Endodermal cell (in vitro differentiated cells): ENCODE measurements around the gene ADAM19. TPM values are rescaled to one million over a fixed set of nuclear protein-coding genes. Genes with fewer than 3 reads are reported as not detected.

ENCODE experiments used
- DNase-seq: peaks from one replicate; pipeline ENCODE4 v3.0.0-alpha.2; 2017
- H3K27ac ChIP-seq: 2 replicates; pipeline ENCODE4 v1.5.1; 2013; ENCODE audit warnings: mild to moderate bottlenecking, low read depth, low read length, moderate library complexity
- H3K27me3 ChIP-seq: 2 replicates; pipeline ENCODE4 v1.6.1; 2013; ENCODE audit warnings: mild to moderate bottlenecking, low read length, moderate library complexity; ENCODE audit not compliant: insufficient read depth, control insufficient read depth, poor library complexity, severe bottlenecking
- H3K36me3 ChIP-seq: 2 replicates; pipeline ENCODE4 v1.7.0; 2013; ENCODE audit warnings: mild to moderate bottlenecking, low read length, moderate library complexity; ENCODE audit not compliant: control insufficient read depth, insufficient read depth
- H3K4me1 ChIP-seq: one replicate; pipeline ENCODE4 v1.7.0; 2013; ENCODE audit warnings: low read length; ENCODE audit not compliant: control insufficient read depth, insufficient read depth
- H3K4me3 ChIP-seq: 2 replicates; pipeline ENCODE4 v1.5.1; 2013; ENCODE audit warnings: mild to moderate bottlenecking, low read length, moderate library complexity
- H3K9ac ChIP-seq: 2 replicates; pipeline ENCODE4 v1.6.1; 2013; ENCODE audit warnings: mild to moderate bottlenecking, low read length, moderate library complexity; ENCODE audit not compliant: poor library complexity, severe bottlenecking; ENCODE audit errors: extremely low read depth
- H3K9me3 ChIP-seq: 2 replicates; pipeline ENCODE4 v1.6.1; 2013; ENCODE audit warnings: mild to moderate bottlenecking, low read length, moderate library complexity; ENCODE audit not compliant: control insufficient read depth
- H3K27ac Mint-ChIP-seq: 2 replicates; pipeline ENCODE4 v1.8.0; 2020; ENCODE audit warnings: mixed read lengths
- H3K27me3 Mint-ChIP-seq: 2 replicates; pipeline ENCODE4 v1.8.0; 2021; ENCODE audit warnings: mild to moderate bottlenecking, mixed read lengths; ENCODE audit not compliant: insufficient read depth
- H3K36me3 Mint-ChIP-seq: 2 replicates; pipeline ENCODE4 v1.8.0; 2020; ENCODE audit warnings: low read depth, mixed read lengths
- H3K4me1 Mint-ChIP-seq: 2 replicates; pipeline ENCODE4 v1.8.0; 2020; ENCODE audit warnings: mixed read lengths
- H3K4me3 Mint-ChIP-seq: 2 replicates; pipeline ENCODE4 v1.8.0; 2020; ENCODE audit warnings: mild to moderate bottlenecking, moderate library complexity, mixed read lengths
- H3K9me3 Mint-ChIP-seq: 2 replicates; pipeline ENCODE4 v1.8.0; 2020; ENCODE audit warnings: mild to moderate bottlenecking, mixed read lengths
- CTCF ChIP-seq: fragments of 200-600 bp; sonication (generic); conservative IDR thresholded peaks from 2 replicates; pipeline ENCODE4 v1.5.0; 2021; ENCODE audit warnings: antibody characterized with exemption, mild to moderate bottlenecking
- WGBS, 2 experiments: methylation state at CpG; one replicate each; pipeline versions ENCODE4 v1.1.5 to v1.1.7; 2013; ENCODE audit warnings: missing lambda C conversion rate in 2 of 2, mixed read lengths in 1 of 2; ENCODE audit not compliant: insufficient coverage in 1 of 2, insufficient read length in 1 of 2; 5-methylcytosine and 5-hydroxymethylcytosine counted together
- total RNA-seq, 2 donors: library from RNA; stranded (reverse); fragmentation: NEBNext Ultra II Directional in 1 of 2; extraction: Animal tissue kit (Norgen Biotek cat#: 25700) in 1 of 2; gene quantifications; 2 replicates in 1 of 2; 3 replicates in 1 of 2; pipeline ENCODE4 v1.2.1, GENCODE V29; 2021

Gene ADAM19
- total RNA-seq, 2 donors from 2014 or later: 96.1 to 119 TPM

- DNase-seq: no peak
- WGBS, 2 experiments: 89 to 100% methylated on average over 1 to 3 of the region's 3 CpGs
- H3K27ac ChIP-seq: no peak overlapping the region
- H3K4me3 ChIP-seq: peak overlapping the region; percentile 53
- peaks cover 36% of the 10 kb centered on the region for H3K4me1 ChIP-seq
- Mint-ChIP-seq H3K27me3 (no peaks in the 10 kb centered on the region), H3K36me3 (peaks cover 41% of the 10 kb centered on the region), H3K27ac (no peak overlapping the region), H3K4me3 (no peak overlapping the region), H3K4me1 (peaks cover 62% of the 10 kb centered on the region), H3K9me3 (no peaks in the 10 kb centered on the region)
- H3K27me3 ChIP-seq: no peaks in the 10 kb centered on the region
- H3K36me3 ChIP-seq: peaks cover 83% of the 10 kb centered on the region
- no peaks in the 10 kb centered on the region for H3K9me3 ChIP-seq
- H3K9ac ChIP-seq: no peak overlapping the region
- no peak for TF ChIP-seq CTCF
Measured at GRCh38 chr5:157549283-157549629, 26.3 kb downstream of the ADAM19 start.

GRCh38 chr5:157548513-157549282, 26.9 kb downstream of the ADAM19 start:
- H3K4me1 ChIP-seq: peaks cover 40% of the 10 kb centered on the region
- peaks cover 38% of the 10 kb centered on the region for H3K36me3 Mint-ChIP-seq
- no peak overlapping the region for H3K27ac ChIP-seq
- H3K27me3 ChIP-seq: no peaks in the 10 kb centered on the region
- peaks cover 84% of the 10 kb centered on the region for H3K36me3 ChIP-seq
- no peak for TF ChIP-seq CTCF
- H3K9ac ChIP-seq: no peak overlapping the region
- WGBS, 2 experiments: 91 to 96% methylated on average over 4 of the region's 4 CpGs
- no peaks in the 10 kb centered on the region for H3K9me3 Mint-ChIP-seq
- peak overlapping the region; percentile 69 for H3K4me3 ChIP-seq
- peak overlapping the region; percentile 54 for H3K27ac Mint-ChIP-seq
- no peak overlapping the region for H3K4me3 Mint-ChIP-seq
- H3K4me1 Mint-ChIP-seq: peaks cover 63% of the 10 kb centered on the region
- no peaks in the 10 kb centered on the region for H3K27me3 Mint-ChIP-seq
- DNase-seq: no peak
- no peaks in the 10 kb centered on the region for H3K9me3 ChIP-seq

- peaks cover 84% of the 10 kb centered on the region for H3K36me3 ChIP-seq
- H3K4me3 Mint-ChIP-seq: no peak overlapping the region
- no peak for TF ChIP-seq CTCF
- peak overlapping the region; percentile 69 for H3K4me3 ChIP-seq
- H3K4me1 ChIP-seq: peaks cover 41% of the 10 kb centered on the region
- no peaks in the 10 kb centered on the region for H3K9me3 Mint-ChIP-seq
- no peak overlapping the region for H3K9ac ChIP-seq
- WGBS, 2 experiments: 85 to 88% methylated on average over 2 to 3 of the region's 3 CpGs
- H3K27me3 ChIP-seq: no peaks in the 10 kb centered on the region
- DNase-seq: no peak
- no peak overlapping the region for H3K27ac ChIP-seq
- peaks cover 40% of the 10 kb centered on the region for H3K36me3 Mint-ChIP-seq
- H3K27me3 Mint-ChIP-seq: no peaks in the 10 kb centered on the region
- H3K27ac Mint-ChIP-seq: peak overlapping the region; percentile 9
- peaks cover 63% of the 10 kb centered on the region for H3K4me1 Mint-ChIP-seq
- no peaks in the 10 kb centered on the region for H3K9me3 ChIP-seq
Measured at GRCh38 chr5:157547941-157548512, 27.5 kb downstream of the ADAM19 start.
